T47D (cell line): ENCODE data around the gene NXPH1.

Experiments
- DNase-seq, 2 experiments: peaks; one replicate each; pipeline versions ENCODE4 v3.0.0 to v3.0.0-alpha.2; 2011 to 2012; ENCODE audit warnings: low read depth in 1 of 2, low spot score in 1 of 2
- JUND ChIP-seq: IDR thresholded peaks from 2 replicates; pipeline ENCODE4 v1.6.1; 2012; ENCODE audit warnings: low read depth
- in situ Hi-C: cut with HindIII; loops from 2 replicates; pipeline ENCODE4 v1.10.0; 2016; ENCODE audit warnings: low sequenced_read_pairs, low pct_unique_long_range_greater_than_20kb

The NXPH1 gene

GRCh38 chr7:8491544-8492489, 58.4 kb downstream of the NXPH1 start:
- TF ChIP-seq JUND: no peak
- in situ Hi-C loops: no loop called here
- no peak for DNase-seq

DNA sequence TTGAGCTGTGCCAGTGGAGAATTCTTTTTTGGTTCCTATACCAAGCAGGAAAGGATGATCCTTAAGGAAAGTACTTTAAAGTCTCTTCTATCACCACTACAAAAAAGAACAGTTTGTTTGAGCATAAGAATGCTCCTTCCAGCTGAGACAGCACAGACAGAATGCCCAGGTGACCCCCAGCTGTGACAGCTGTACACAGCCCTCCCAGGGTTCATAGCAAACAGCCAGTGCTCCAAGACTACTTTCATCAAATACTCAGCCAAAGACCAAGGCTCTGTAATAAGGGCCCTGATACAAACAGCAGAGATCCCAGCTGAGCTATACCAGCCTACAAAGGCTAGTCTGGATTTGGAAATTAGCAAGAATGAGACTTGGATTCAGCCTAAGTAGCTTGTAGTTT, 65.7 kb downstream of the NXPH1 start:
- in situ Hi-C loops: no loop called here
- DNase-seq: no peak
- TF ChIP-seq JUND: no peak

DNA sequence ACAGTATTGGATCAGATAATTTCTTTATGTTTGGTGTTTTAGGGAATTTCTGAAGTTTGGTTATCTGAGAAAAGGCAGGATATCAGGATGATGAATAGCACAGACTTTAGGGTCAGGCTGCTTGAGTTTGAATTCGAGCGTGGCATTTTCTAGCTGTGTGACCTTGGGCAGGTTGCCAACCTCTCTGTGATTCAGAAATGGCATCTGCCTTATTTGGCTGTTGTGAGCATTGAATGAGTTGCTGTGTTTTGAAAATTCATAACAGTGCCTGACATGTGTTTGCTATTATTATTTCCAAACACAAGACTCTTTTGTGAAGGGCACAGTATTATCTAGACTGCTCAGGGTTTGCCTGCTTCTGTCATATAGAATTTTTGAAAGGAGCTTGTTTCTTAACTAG, 66.9 kb downstream of the NXPH1 start:
- TF ChIP-seq JUND: no peak
- no peak for DNase-seq
- in situ Hi-C loops: no loop called here

DNA sequence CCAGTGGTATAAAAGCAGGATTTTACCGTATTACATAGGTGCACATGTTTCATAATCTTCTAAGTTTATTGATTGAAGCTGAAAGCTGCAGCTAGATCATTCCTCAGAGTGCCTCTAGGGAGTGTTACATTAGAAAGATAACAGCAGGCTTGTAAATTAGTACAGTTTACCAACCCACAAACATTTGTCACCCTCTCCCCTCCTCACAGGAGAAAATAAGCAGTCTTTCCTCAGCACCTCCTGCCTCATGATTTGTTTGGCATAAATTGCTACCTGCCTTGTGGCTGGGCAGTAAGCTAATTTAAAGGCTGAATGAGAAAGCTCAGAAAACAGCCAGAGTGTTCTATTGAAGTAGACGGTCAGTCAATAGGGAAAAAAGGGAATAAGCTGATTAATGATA, 74.2 kb downstream of the NXPH1 start:
- TF ChIP-seq JUND: no peak
- in situ Hi-C loops: no loop called here
- DNase-seq: no peak

GRCh38 chr7:8509621-8510020, 76.2 kb downstream of the NXPH1 start:
- in situ Hi-C loops: no loop called here
- TF ChIP-seq JUND: no peak
- no peak for DNase-seq

GRCh38 chr7:8511855-8512254, 78.4 kb downstream of the NXPH1 start:
- TF ChIP-seq JUND: no peak
- DNase-seq: no peak
- in situ Hi-C loops: no loop called here

DNA sequence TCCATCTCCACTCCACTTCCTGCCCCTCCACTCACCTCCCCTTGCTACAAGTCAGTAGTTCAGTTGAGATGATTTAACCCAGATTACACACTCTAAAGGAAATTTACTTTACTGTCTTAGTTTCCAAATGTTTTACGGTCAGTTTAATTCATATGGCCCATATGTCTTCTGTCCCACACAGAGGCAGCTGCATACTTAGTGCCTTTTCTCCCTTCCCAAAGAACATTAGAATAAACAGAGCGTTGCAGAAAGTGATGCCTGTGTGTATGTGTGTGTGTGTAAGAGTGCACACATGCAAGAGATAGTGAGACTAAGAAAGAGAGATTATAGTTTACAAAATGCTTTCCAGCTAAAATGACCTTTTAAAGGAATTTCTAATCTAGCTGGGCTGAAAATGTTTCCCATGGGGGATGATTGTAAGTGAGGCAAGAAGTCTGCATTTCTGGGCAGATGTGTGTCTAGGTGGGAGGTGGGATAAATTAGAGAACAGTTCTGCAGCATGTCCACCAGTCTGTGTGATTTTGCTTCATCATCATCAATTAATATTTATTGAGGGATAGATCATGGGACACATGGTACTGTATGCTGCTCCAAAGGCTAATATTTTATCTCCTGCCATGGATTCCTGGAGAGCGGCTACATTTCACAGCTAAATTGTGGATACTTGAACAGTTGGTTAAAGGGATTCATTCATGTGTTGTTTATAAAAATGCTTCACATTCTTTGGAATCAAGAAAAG, 81.5 kb downstream of the NXPH1 start:
- in situ Hi-C loops: no loop called here
- no peak for DNase-seq
- no peak for TF ChIP-seq JUND

DNA sequence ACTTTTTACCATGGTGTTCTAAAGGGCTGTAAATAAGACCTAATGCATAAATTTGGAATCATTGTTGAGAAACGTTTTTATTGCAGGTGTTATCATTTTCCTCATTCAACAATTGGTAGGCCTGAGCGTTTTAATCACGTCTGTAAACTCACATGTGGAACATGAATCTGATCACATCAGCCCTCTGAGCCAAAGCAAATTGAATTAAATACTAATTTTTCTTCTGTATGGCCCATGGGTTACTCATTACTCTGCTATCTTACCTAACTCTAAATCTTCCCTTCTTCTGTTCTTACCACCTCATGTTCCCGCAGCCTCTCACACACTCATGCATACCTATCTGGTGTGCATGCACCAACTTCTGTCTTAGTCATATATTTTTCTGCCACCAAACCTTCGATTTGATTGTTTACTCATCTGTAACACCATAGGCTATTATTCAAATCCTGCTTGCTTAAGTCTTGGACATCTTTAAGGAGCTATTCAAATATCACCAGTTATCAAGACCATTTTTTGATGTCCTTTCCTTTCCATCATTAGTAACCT, 82.3 kb downstream of the NXPH1 start:
- no peak for DNase-seq
- in situ Hi-C loops: no loop called here
- TF ChIP-seq JUND: no peak

- TF ChIP-seq JUND: no peak
- DNase-seq: no peak
- in situ Hi-C loops: no loop called here
Measured at GRCh38 chr7:8516976-8517375, 83.6 kb downstream of the NXPH1 start.

DNA sequence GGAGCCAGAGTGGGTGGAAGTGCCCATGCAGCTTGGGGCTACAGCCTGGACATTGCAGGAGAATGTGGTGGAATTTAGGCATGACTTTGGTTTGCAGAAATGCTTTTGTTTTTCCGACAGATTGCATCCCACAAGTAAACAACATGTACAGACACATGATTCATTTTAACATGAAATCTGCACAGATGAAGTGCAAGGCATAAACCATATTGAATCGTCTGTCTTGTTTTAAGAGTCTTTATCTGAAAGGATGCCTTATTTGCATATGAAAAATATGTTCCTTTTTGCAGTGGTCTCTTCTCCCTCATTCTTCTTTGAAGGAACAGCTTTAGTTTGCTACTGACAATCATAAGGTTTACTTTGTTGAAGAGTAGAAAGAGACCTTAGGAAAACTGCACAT, 94.9 kb downstream of the NXPH1 start:
- TF ChIP-seq JUND: no peak
- in situ Hi-C loops: no loop called here
- DNase-seq: no peak

- no peak for DNase-seq
- TF ChIP-seq JUND: no peak
- in situ Hi-C loops: no loop called here
Measured at GRCh38 chr7:8531991-8532515, 98.6 kb downstream of the NXPH1 start.

GRCh38 chr7:8536431-8536830, 103.0 kb downstream of the NXPH1 start:
- TF ChIP-seq JUND: no peak
- DNase-seq: no peak
- in situ Hi-C loops: no loop called here

DNA sequence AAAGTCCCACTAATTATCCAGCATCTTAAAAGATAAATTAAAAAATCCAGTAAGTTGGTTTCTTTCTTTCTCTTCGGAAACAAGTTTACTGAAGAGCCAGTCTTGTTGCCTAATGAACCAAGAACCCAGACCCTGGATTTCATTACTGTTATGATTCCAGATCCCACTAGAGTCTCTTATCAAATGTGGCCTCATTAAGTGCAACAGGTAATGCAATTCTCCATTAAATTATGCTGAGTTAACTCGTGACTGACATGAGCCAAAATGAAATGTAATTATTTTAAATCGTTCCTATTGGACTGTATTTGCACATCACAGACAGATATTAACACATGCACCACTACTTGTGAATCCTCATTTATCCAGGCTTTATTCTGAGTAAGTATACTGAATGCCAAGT, 115.6 kb downstream of the NXPH1 start:
- no peak for DNase-seq
- in situ Hi-C loops: no loop called here
- no peak for TF ChIP-seq JUND
